ENCODE data around the gene ZFX. TPM values are rescaled to one million over a fixed set of nuclear protein-coding genes. Genes with fewer than 3 reads are reported as not detected.

Gene ZFX
- total and polyA plus RNA-seq, 2 of the 8 experiments (the other 6 are each of a cell fraction or from before 2014, with no cell fraction given): 2.8 to 22.0 TPM

- TF ChIP-seq GABPA (IDR thresholded peaks at IDR 0.05; ENCODE audit: borderline replicate concordance, insufficient read depth, low read length) (no peak), CHD2 (IDR thresholded peaks at IDR 0.05; ENCODE audit: low read length) (no peak)
Observed at GRCh38 chrX:24242649-24243175, 93.2 kb downstream of the ZFX start (continued).

Data from H1 (cell line).